Measurements from ENCODE around the gene CHSY3. TPM values are rescaled to one million over a fixed set of nuclear protein-coding genes. Genes with fewer than 3 reads are reported as not detected.

The CHSY3 gene
- total RNA-seq, 2 experiments from 2014 or later = not detected

DNA sequence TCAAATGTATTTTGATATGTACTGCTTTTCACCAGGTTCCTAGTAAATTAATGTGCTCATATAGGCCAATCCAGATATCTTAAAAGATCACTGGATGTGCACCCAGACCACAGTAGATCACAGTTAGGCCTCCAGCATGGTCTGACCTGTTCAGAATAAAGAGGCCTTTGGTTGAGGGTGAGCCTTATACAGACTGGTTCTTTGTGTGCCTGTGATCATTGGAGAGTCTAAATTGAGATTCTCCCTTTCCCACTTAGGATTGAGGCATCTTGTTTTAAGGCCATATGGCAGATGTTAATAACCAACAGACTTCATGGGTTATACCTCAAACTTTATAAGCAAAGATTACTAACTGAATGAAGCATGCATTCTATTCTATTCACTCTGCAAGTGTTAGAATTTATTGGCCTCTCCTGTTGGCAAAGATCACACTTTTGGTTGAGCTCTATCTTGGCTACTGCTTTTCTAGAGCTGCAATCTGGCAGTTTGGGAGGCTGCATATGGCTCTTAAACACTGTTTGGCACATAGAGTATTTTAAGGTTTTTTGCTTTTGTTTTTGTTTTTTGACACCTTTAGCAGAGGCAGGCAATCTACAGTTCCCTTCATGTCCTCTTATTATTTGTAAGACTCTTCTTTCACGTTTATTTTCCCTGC lies 8.5 kb downstream of the CHSY3 start:
- H3K27ac Mint-ChIP-seq = no peak overlapping the region
- Histone ChIP-seq H3K4me1 (ENCODE audit: insufficient read depth, low read length) (no peaks in the 10 kb centered on the region), H3K27ac (ENCODE audit: low read depth in 1 of 2, low read length in 2 of 2) (no peak overlapping the region), H3K36me3 (ENCODE audit: insufficient read depth, low read length) (no peaks in the 10 kb centered on the region), H3K27me3 (ENCODE audit: control insufficient read depth in 1 of 2, insufficient read depth in 2 of 2, low read length in 2 of 2) (peaks cover 0 to 16% of the 10 kb centered on the region in 2 experiments), H3K4me3 (ENCODE audit: low read length) (no peak overlapping the region), H3K9me3 (ENCODE audit: control insufficient read depth in 1 of 2, insufficient read depth in 1 of 2, low read length in 2 of 2) (no peaks in the 10 kb centered on the region)
- no peaks in the 10 kb centered on the region for H3K9me3 Mint-ChIP-seq
- ChIA-PET POLR2A (no interaction called here), CTCF (no interaction called here)
- no peak overlapping the region for H3K4me3 Mint-ChIP-seq
- no peak for TF ChIP-seq CTCF (IDR thresholded peaks at IDR 0.05)
- H3K4me1 Mint-ChIP-seq (ENCODE audit: low read depth) = no peaks in the 10 kb centered on the region
- H3K36me3 Mint-ChIP-seq (ENCODE audit: low read depth) = no peaks in the 10 kb centered on the region
- no peak for ATAC-seq (ENCODE audit: poor library complexity)
- intact Hi-C loops (cut with DNase I, micrococcal nuclease) = no loop called here
- no peak for DNase-seq
- peaks cover 38% of the 10 kb centered on the region for H3K27me3 Mint-ChIP-seq

GRCh38 chr5:129915415-129915814 lies 11.2 kb downstream of the CHSY3 start:
- Histone ChIP-seq H3K4me1 (ENCODE audit: insufficient read depth, low read length) (no peaks in the 10 kb centered on the region), H3K27me3 (ENCODE audit: control insufficient read depth in 1 of 2, insufficient read depth in 2 of 2, low read length in 2 of 2) (peaks cover 0 to 11% of the 10 kb centered on the region in 2 experiments), H3K4me3 (ENCODE audit: low read length) (no peak overlapping the region), H3K9me3 (ENCODE audit: control insufficient read depth in 1 of 2, insufficient read depth in 1 of 2, low read length in 2 of 2) (no peaks in the 10 kb centered on the region), H3K36me3 (ENCODE audit: insufficient read depth, low read length) (no peaks in the 10 kb centered on the region), H3K27ac (ENCODE audit: low read depth in 1 of 2, low read length in 2 of 2) (no peak overlapping the region)
- Mint-ChIP-seq H3K4me1 (ENCODE audit: low read depth) (no peaks in the 10 kb centered on the region), H3K4me3 (no peak overlapping the region), H3K27me3 (peaks cover 27% of the 10 kb centered on the region), H3K36me3 (ENCODE audit: low read depth) (no peaks in the 10 kb centered on the region), H3K27ac (no peak overlapping the region), H3K9me3 (no peaks in the 10 kb centered on the region)
- CTCF ChIA-PET = no interaction called here
- ATAC-seq (ENCODE audit: poor library complexity) (no peak), DNase-seq (no peak)
- no peak for TF ChIP-seq CTCF (IDR thresholded peaks at IDR 0.05)
- POLR2A ChIA-PET = no interaction called here
- intact Hi-C loops (cut with DNase I, micrococcal nuclease) = no loop called here

- no peak for TF ChIP-seq CTCF (IDR thresholded peaks at IDR 0.05)
- no peaks in the 10 kb centered on the region for H3K36me3 Mint-ChIP-seq (ENCODE audit: low read depth)
- H3K4me1 Mint-ChIP-seq (ENCODE audit: low read depth) = no peaks in the 10 kb centered on the region
- DNase-seq (no peak), ATAC-seq (ENCODE audit: poor library complexity) (no peak)
- ChIA-PET CTCF (no interaction called here), POLR2A (no interaction called here)
- Histone ChIP-seq H3K27ac (ENCODE audit: low read depth in 1 of 2, low read length in 2 of 2) (no peak overlapping the region), H3K4me3 (ENCODE audit: low read length) (no peak overlapping the region), H3K4me1 (ENCODE audit: insufficient read depth, low read length) (no peaks in the 10 kb centered on the region), H3K9me3 (ENCODE audit: control insufficient read depth in 1 of 2, insufficient read depth in 1 of 2, low read length in 2 of 2) (no peaks in the 10 kb centered on the region), H3K36me3 (ENCODE audit: insufficient read depth, low read length) (no peaks in the 10 kb centered on the region), H3K27me3 (ENCODE audit: control insufficient read depth in 1 of 2, insufficient read depth in 2 of 2, low read length in 2 of 2) (peaks cover 0 to 11% of the 10 kb centered on the region in 2 experiments)
- intact Hi-C loops (cut with DNase I, micrococcal nuclease) = no loop called here
- H3K27me3 Mint-ChIP-seq = peaks cover 17% of the 10 kb centered on the region
- H3K4me3 Mint-ChIP-seq = no peak overlapping the region
- no peak overlapping the region for H3K27ac Mint-ChIP-seq
- H3K9me3 Mint-ChIP-seq = no peaks in the 10 kb centered on the region
Observed at GRCh38 chr5:129917224-129917623, 13.0 kb downstream of the CHSY3 start.
